NB4 (cell line): ENCODE data around the gene IKZF4.
A peak's percentile ranks its signal among the peaks of the same experiment; 100 is the strongest.
"Not testable (repeated sequence)": the region's sequence is repeated elsewhere in the genome, so short reads cannot be mapped to it uniquely, and the experiment has no call there.

ENCODE experiments used
- DNase-seq: peaks from one replicate; pipeline ENCODE4 v3.0.0; 2010; ENCODE audit warnings: low read depth
- H3K4me3 ChIP-seq: one replicate; pipeline ENCODE4 v1.5.1; 2011; ENCODE audit warnings: mild to moderate bottlenecking, low read depth, low read length, moderate library complexity
- MYC ChIP-seq: IDR thresholded peaks from 2 replicates; pipeline ENCODE4 v1.6.1; 2011; ENCODE audit warnings: low read depth, low read length
- POLR2A ChIP-seq: IDR thresholded peaks from 2 replicates; pipeline ENCODE4 v1.6.1; 2011; ENCODE audit warnings: mild to moderate bottlenecking; ENCODE audit not compliant: insufficient read length; ENCODE audit errors: extremely low read depth
- TF ChIP-seq, protein P1 (sequence below): IDR thresholded peaks from one replicate; pipeline ENCODE4 v1.5.1; 2012; ENCODE audit warnings: low read depth, low read length
- TF ChIP-seq, protein P2 (sequence below): IDR thresholded peaks from 2 replicates; pipeline ENCODE4 v1.6.1; 2011; ENCODE audit warnings: low read depth, low read length

IKZF4 gene

DNA sequence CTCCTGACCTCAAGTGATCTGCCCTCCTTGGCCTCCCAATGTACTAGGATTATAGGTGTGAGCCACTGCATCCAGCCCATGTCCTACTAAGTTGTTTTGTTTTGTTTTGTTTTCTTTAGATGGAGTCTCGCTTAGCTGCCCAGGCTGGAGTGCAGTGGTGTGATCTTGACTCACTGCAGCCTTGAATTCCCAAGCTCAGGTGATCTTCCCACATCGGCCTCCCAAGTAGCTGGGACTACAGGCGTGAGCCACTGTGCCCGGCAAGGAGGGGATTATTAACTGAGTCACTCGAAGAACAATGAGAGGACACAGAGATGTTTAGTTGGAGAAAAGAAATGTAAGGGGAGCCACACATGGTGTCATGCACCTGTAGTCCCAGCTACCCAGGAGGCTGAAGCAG is 41.1 kb downstream of the IKZF4 start:
- DNase-seq, result no peak
- TF ChIP-seq, protein P1, sequence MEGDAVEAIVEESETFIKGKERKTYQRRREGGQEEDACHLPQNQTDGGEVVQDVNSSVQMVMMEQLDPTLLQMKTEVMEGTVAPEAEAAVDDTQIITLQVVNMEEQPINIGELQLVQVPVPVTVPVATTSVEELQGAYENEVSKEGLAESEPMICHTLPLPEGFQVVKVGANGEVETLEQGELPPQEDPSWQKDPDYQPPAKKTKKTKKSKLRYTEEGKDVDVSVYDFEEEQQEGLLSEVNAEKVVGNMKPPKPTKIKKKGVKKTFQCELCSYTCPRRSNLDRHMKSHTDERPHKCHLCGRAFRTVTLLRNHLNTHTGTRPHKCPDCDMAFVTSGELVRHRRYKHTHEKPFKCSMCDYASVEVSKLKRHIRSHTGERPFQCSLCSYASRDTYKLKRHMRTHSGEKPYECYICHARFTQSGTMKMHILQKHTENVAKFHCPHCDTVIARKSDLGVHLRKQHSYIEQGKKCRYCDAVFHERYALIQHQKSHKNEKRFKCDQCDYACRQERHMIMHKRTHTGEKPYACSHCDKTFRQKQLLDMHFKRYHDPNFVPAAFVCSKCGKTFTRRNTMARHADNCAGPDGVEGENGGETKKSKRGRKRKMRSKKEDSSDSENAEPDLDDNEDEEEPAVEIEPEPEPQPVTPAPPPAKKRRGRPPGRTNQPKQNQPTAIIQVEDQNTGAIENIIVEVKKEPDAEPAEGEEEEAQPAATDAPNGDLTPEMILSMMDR, result no peak
- TF ChIP-seq MYC (no peak), POLR2A (no peak)
- TF ChIP-seq, protein P2, sequence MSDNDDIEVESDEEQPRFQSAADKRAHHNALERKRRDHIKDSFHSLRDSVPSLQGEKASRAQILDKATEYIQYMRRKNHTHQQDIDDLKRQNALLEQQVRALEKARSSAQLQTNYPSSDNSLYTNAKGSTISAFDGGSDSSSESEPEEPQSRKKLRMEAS, result no peak

DNA sequence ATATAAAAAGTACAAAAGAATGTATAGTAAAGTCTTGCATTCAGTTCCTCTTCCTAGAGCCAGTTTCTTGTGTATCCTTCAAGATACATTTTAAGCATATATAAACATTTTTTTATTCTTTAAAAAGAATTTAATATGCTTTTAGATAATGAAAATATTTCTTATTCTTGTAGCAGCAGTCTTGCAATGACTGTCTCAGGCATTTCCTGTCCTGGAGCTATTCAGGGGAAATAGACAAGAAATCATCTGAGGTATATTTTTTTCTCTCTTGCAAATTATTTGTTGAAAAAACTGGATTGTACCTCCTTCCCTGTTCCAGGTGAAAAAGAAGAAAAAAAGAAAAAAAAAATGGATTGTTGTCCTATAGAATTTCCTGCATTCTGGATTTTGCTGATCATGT is 42.2 kb downstream of the IKZF4 start:
- TF ChIP-seq MYC (no peak), POLR2A (no peak)
- TF ChIP-seq, protein P2, result no peak
- TF ChIP-seq, protein P1, result no peak
- H3K4me3 ChIP-seq, result no peak overlapping the region
- DNase-seq, result no peak

More for the DNA sequence above, 41.1 kb downstream of the IKZF4 start:
- H3K4me3 ChIP-seq, result no peak overlapping the region

DNA sequence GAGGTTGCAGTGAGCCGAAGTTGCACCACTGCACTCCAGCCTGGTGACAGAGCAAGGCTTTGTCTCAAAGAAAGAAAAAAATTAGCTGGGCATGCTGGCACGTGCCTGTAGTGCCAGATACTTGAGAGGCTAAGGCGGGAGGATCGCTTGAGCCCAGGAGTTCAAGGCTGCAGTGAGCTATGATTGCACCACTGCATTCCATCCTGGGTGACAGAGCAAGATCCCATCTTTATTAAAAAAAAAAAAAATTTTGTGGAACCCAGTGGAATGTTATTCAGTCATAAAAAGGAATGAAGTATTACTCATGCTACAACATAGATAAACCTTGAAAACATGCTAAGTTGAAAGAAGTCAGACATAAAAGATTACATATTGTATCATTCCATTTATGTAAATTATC is 50.8 kb downstream of the IKZF4 start:
- no peak overlapping the region for H3K4me3 ChIP-seq
- TF ChIP-seq, protein P1, result no peak
- TF ChIP-seq, protein P2, result no peak
- TF ChIP-seq MYC, result no peak
- TF ChIP-seq POLR2A, result no peak
- DNase-seq, result no peak

DNA sequence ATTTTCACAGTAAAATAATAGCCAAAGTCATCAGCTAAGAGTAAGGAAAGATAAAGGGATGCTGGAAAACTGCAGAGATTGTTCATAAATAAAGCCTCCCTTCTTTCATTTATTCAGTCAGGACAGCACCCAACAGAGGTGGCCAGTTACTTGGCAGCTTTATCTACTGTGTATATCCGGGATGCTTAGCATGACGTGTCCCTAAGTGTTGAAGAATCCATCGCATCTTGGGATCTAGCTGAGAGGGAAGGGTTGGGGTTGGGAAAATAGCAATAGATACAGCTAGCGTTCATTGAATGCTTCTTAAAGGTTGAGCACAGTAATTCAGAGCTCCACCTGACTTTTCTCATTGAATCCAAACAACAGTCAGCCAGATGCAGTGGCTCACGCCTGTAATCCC is 53.6 kb downstream of the IKZF4 start:
- no peak for DNase-seq
- H3K4me3 ChIP-seq, result no peak overlapping the region
- no peak for TF ChIP-seq POLR2A

DNA sequence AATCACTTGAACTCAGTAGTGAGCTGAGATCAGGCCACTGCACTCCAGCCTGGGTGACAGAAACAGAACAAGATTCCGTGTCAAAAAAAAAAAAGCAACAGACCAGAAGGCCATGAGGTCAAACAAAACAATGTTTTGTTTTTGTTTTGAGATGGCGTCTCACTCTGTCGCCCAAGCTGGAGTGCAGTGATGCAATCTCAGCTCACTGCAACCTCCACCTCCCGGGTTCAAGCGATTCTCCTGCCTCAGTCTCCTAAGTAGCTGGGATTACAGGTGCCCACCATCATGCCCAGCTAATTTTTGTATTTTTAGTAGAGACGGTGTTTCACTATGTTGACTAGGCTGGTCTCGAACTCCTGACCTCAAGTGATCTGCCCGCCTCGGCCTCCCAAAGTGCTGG is 57.1 kb downstream of the IKZF4 start:
- H3K4me3 ChIP-seq, DNase-seq: not testable (repeated sequence)

DNA sequence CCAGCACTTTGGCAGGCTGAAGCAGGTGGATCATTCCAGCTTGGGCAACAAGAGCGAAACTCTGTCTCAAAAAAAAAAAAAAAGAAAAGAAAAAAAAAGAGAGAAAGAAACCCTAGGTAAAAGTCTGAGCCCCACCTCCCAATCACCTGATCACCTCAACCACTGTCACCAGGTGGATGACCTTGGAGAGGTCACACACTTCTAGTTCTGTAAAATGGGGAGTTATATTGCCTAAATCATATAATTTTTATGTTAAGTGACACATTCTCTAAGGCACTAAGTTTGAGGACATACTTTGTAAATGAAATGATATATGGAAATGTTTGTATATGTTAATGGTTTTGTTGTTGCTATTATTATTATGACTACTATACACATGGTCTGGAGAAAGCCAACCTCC is 57.6 kb downstream of the IKZF4 start:
- H3K4me3 ChIP-seq, result no peak overlapping the region
- TF ChIP-seq, protein P2, result no peak
- TF ChIP-seq POLR2A, result no peak
- TF ChIP-seq, protein P1, result no peak
- no peak for TF ChIP-seq MYC
- no peak for DNase-seq

DNA sequence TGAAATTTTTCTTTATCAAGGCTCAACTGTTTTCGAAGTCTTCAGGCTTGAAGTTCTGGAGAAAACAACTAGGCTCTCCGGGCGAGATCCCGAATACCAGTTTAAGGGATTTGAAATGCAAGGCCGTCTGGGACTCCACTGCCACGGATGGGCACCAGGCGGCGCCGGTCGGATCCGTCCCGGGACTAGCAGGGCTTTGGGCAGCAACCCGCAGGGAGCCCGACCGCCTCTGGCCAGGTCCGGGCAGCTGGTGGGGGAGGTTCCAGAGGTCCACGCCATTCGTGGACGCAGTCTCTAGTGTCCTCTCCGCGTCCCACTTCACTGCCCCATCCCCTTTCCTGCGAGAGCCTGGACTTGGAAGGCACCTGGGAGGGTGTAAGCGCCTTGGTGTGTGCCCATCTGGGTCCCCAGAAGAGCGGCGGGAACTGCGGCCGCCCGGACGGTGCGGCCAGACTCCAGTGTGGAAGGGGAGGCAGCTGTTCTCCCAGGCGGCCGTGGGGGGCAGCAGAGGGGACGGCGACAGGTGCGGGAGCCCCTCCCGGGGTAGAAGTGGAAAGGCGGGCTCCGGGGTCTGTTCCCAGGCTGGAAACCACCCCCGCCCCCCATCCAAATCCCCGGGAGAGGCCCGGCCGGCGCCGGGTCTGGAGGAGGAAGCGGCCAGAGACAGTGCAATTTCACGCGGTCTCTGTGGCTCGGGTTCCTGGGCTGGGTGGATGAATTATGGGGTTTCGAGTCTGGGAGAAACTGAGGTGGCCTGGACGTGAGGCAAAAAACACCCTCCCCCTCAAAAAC is 58.3 kb downstream of the IKZF4 start:
- DNase-seq, result peak; percentile 86
- TF ChIP-seq, protein P2, result no peak
- TF ChIP-seq MYC (no peak), POLR2A (no peak)
- TF ChIP-seq, protein P1, result peak; percentile 78
- H3K4me3 ChIP-seq, result peak overlapping the region; percentile 57
